Measurements from ENCODE around the gene LIN28B. TPM values are rescaled to one million over a fixed set of nuclear protein-coding genes. Genes with fewer than 3 reads are reported as not detected.

The LIN28B gene
- polyA plus RNA-seq, 2 of the 4 experiments (the other 2 are of a cell fraction), result 3.6 to 7.2 TPM

- FAIRE-seq (no peak), DNase-seq (ENCODE audit: low read depth in 1 of 2, low spot score in 1 of 2) (no peak), ATAC-seq (no peak)
- TF ChIP-seq ZNF302 (CRISPR knock-in tag; IDR thresholded peaks at IDR 0.05), result no peak
- no peak for TF ChIP-seq MAFK (IDR thresholded peaks at IDR 0.05; ENCODE audit: partially characterized antibody)
- TF ChIP-seq, protein P1, sequence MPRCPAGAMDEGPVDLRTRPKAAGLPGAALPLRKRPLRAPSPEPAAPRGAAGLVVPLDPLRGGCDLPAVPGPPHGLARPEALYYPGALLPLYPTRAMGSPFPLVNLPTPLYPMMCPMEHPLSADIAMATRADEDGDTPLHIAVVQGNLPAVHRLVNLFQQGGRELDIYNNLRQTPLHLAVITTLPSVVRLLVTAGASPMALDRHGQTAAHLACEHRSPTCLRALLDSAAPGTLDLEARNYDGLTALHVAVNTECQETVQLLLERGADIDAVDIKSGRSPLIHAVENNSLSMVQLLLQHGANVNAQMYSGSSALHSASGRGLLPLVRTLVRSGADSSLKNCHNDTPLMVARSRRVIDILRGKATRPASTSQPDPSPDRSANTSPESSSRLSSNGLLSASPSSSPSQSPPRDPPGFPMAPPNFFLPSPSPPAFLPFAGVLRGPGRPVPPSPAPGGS (IDR thresholded peaks at IDR 0.05), result no peak
- no peak for TF ChIP-seq JUN (IDR thresholded peaks at IDR 0.05)
- TF ChIP-seq, protein P2, sequence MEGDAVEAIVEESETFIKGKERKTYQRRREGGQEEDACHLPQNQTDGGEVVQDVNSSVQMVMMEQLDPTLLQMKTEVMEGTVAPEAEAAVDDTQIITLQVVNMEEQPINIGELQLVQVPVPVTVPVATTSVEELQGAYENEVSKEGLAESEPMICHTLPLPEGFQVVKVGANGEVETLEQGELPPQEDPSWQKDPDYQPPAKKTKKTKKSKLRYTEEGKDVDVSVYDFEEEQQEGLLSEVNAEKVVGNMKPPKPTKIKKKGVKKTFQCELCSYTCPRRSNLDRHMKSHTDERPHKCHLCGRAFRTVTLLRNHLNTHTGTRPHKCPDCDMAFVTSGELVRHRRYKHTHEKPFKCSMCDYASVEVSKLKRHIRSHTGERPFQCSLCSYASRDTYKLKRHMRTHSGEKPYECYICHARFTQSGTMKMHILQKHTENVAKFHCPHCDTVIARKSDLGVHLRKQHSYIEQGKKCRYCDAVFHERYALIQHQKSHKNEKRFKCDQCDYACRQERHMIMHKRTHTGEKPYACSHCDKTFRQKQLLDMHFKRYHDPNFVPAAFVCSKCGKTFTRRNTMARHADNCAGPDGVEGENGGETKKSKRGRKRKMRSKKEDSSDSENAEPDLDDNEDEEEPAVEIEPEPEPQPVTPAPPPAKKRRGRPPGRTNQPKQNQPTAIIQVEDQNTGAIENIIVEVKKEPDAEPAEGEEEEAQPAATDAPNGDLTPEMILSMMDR (IDR thresholded peaks at IDR 0.05), result no peak
- TF ChIP-seq BHLHE40 (IDR thresholded peaks at IDR 0.05; ENCODE audit: low read depth, low read length), result no peak
- TF ChIP-seq HEYL (CRISPR knock-in tag; IDR thresholded peaks at IDR 0.05), result no peak
- TF ChIP-seq HES2 (IDR thresholded peaks at IDR 0.05), result no peak
- TF ChIP-seq, protein P3, sequence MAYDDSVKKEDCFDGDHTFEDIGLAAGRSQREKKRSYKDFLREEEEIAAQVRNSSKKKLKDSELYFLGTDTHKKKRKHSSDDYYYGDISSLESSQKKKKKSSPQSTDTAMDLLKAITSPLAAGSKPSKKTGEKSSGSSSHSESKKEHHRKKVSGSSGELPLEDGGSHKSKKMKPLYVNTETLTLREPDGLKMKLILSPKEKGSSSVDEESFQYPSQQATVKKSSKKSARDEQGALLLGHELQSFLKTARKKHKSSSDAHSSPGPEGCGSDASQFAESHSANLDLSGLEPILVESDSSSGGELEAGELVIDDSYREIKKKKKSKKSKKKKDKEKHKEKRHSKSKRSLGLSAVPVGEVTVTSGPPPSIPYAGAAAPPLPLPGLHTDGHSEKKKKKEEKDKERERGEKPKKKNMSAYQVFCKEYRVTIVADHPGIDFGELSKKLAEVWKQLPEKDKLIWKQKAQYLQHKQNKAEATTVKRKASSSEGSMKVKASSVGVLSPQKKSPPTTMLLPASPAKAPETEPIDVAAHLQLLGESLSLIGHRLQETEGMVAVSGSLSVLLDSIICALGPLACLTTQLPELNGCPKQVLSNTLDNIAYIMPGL (CRISPR knock-in tag; IDR thresholded peaks at IDR 0.05; ENCODE audit: borderline replicate concordance), result no peak
- no peak overlapping the region for H3K27ac ChIP-seq
- CTCF ChIA-PET, result no interaction called here
- no peaks in the 10 kb centered on the region for H3K9me3 ChIP-seq
- 92% methylated on average over 22 of the region's 38 CpGs for WGBS (ENCODE audit: missing lambda C conversion rate)
- no peaks in the 10 kb centered on the region for H3K4me1 ChIP-seq
- no peak overlapping the region for H3K4me3 ChIP-seq
- no peak overlapping the region for H3K4me2 ChIP-seq
- POLR2A ChIA-PET, result no interaction called here
Observed at GRCh38 chr6:104936766-104937535, 20.0 kb upstream of the LIN28B start.

- Histone ChIP-seq H3K9me3 (no peaks in the 10 kb centered on the region), H3K4me3 (no peak overlapping the region), H3K4me2 (no peak overlapping the region), H3K4me1 (no peaks in the 10 kb centered on the region), H3K27ac (no peak overlapping the region)
- CTCF ChIA-PET, result no interaction called here
- POLR2A ChIA-PET, result no interaction called here
- no peak for DNase-seq (ENCODE audit: low read depth in 1 of 2, low spot score in 1 of 2)
- no peak for ATAC-seq
- WGBS (ENCODE audit: missing lambda C conversion rate), result 90% methylated on average over 16 of the region's 88 CpGs
- TF ChIP-seq KDM5A (IDR thresholded peaks at IDR 0.05), result no peak
- TF ChIP-seq, protein P2 (IDR thresholded peaks at IDR 0.05), result no peak
- TF ChIP-seq HDAC2 (IDR thresholded peaks at IDR 0.05), result no peak
- TF ChIP-seq, protein P4, sequence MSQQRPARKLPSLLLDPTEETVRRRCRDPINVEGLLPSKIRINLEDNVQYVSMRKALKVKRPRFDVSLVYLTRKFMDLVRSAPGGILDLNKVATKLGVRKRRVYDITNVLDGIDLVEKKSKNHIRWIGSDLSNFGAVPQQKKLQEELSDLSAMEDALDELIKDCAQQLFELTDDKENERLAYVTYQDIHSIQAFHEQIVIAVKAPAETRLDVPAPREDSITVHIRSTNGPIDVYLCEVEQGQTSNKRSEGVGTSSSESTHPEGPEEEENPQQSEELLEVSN (IDR thresholded peaks at IDR 0.05; ENCODE audit: borderline replicate concordance, low read depth), result no peak
- TF ChIP-seq FOSB (CRISPR knock-in tag; IDR thresholded peaks at IDR 0.05), result no peak
- no peak for TF ChIP-seq JUN (IDR thresholded peaks at IDR 0.05)
- no peak for TF ChIP-seq ZFP36 (IDR thresholded peaks at IDR 0.05; ENCODE audit: borderline replicate concordance, partially characterized antibody)
- FAIRE-seq, result no peak
Observed at GRCh38 chr6:104940238-104940892, 16.5 kb upstream of the LIN28B start.
